GM03348 (cell line): ENCODE measurements around the gene ESR1.

ENCODE experiments used
- DNase-seq: peaks from one replicate; pipeline ENCODE4 v3.0.0; 2012; ENCODE audit warnings: low spot score

The ESR1 gene

DNA sequence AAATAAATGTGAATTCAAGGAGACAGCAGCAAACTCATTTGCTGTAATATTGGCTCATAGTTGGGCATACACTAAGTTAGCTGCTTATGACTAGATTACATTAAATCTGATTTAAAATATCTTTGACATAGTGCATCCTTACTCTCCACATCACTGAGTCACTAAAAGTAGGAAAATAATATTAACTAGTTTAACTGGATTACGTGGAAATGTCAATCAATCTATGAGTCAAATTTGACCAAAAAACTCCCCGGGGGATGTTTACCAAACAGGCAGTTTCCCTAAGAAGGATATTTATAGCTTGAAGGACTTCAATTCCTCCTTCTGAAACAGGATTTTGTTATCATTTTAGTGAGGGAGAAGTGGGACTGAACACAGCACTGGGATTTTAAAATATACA lies 366.5 kb downstream of the ESR1 start:
- no peak for DNase-seq

DNA sequence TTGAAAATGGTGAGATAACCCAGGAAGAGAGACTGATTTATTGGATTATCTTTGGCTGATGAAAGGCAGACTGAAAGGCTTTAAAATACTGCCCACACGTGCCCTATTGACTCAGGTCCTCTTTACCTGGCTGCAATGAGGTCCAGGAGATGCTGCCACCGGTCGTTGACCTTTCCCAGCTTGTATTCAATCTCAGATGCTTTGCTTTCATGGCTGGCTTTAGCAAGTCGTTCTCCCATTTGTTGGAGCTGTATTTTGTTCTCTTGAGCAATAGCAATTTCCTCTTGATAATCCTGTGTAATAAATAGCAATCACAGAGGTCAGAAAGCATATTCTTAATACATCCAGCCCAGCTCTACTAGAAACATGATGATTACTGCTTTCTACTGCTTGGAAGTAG lies 368.8 kb downstream of the ESR1 start:
- no peak for DNase-seq
